Thoracic aorta (tissue), 2 donors: ENCODE measurements around the gene ADAMTS19. TPM values are rescaled to one million over a fixed set of nuclear protein-coding genes. Genes with fewer than 3 reads are reported as not detected.

ENCODE experiments used
- ATAC-seq: fragments of 150-250 bp; one replicate; pipeline ENCODE4 v1.8.0; 2017; ENCODE audit warnings: low read depth; ENCODE audit not compliant: insufficient number of reproducible peaks, low FRiP score
- DNase-seq: peaks from one replicate; pipeline ENCODE4 v3.0.0-alpha.2; 2020; ENCODE audit warnings: low spot score
- H3K27ac ChIP-seq, 2 donors: fragments of 200-600 bp; sonication (generic); 1 replicate in 1 of 2; 2 replicates in 1 of 2; pipeline ENCODE4 v1.5.1; 2016; ENCODE audit warnings: mild to moderate bottlenecking in 2 of 2, moderate library complexity in 2 of 2
- H3K27me3 ChIP-seq: fragments of 200-600 bp; sonication (generic); replicated peaks from 2 replicates; pipeline ENCODE4 v1.6.0; 2016; ENCODE audit warnings: mild to moderate bottlenecking; ENCODE audit not compliant: insufficient read depth
- H3K36me3 ChIP-seq: fragments of 200-600 bp; sonication (generic); one replicate; pipeline ENCODE4 v1.5.1; 2016
- H3K4me1 ChIP-seq, 2 donors: fragments of 200-600 bp; sonication (generic); 1 replicate in 1 of 2; 2 replicates in 1 of 2; pipeline versions ENCODE4 v1.5.1 to v1.6.0; 2016; ENCODE audit warnings: low read depth in 2 of 2, mild to moderate bottlenecking in 1 of 2; ENCODE audit not compliant: control insufficient read depth in 1 of 2
- H3K4me3 ChIP-seq: fragments of 200-600 bp; sonication (generic); 2 replicates; pipeline ENCODE4 v1.5.1; 2016; ENCODE audit warnings: mild to moderate bottlenecking
- H3K9me3 ChIP-seq: fragments of 200-600 bp; sonication (generic); 2 replicates; pipeline ENCODE4 v1.5.1; 2016
- total RNA-seq, 2 donors: library from RNA; depleted of rRNA; stranded (reverse); fragments of >200 nt; gene quantifications; one replicate each; pipeline versions ENCODE4 v1.1.0 to v1.2.3, GENCODE V29; 2016
- TF ChIP-seq, protein P1 (sequence below): fragments of 200-600 bp; sonication (generic); IDR thresholded peaks from one replicate; pipeline ENCODE4 v1.5.1; 2019; ENCODE audit warnings: antibody characterized with exemption

The ADAMTS19 gene
- total RNA-seq, 2 donors from 2014 or later, result 8.0 TPM; not detected in 1

DNA sequence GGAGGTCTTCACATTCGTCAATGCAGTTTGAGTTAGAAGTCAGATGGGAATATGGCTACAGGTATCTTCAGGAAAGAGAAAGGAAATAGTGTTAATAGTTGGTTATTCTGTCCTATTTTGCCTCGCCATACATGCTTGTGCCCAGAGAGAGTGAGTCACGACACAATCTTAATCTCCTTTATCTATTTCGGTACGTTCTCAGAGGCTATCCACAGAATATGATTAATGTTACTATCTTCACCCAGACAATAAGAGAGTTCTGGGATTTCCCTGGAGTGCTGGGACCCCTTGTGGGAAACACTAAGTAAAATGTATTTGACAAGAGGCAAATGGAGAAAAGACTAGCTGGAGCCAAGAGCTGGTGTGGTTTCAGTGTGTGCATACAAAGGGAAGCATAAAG, 313.3 kb downstream of the ADAMTS19 start:
- H3K27ac ChIP-seq, result no peak overlapping the region
- H3K36me3 ChIP-seq, result no peaks in the 10 kb centered on the region
- no peaks in the 10 kb centered on the region for H3K27me3 ChIP-seq
- H3K9me3 ChIP-seq, result peaks cover 3% of the 10 kb centered on the region
- TF ChIP-seq, protein P1, sequence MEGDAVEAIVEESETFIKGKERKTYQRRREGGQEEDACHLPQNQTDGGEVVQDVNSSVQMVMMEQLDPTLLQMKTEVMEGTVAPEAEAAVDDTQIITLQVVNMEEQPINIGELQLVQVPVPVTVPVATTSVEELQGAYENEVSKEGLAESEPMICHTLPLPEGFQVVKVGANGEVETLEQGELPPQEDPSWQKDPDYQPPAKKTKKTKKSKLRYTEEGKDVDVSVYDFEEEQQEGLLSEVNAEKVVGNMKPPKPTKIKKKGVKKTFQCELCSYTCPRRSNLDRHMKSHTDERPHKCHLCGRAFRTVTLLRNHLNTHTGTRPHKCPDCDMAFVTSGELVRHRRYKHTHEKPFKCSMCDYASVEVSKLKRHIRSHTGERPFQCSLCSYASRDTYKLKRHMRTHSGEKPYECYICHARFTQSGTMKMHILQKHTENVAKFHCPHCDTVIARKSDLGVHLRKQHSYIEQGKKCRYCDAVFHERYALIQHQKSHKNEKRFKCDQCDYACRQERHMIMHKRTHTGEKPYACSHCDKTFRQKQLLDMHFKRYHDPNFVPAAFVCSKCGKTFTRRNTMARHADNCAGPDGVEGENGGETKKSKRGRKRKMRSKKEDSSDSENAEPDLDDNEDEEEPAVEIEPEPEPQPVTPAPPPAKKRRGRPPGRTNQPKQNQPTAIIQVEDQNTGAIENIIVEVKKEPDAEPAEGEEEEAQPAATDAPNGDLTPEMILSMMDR, result no peak
- H3K4me3 ChIP-seq, result no peak overlapping the region
- DNase-seq, result no peak
- no peak for ATAC-seq
- no peaks in the 10 kb centered on the region for H3K4me1 ChIP-seq

DNA sequence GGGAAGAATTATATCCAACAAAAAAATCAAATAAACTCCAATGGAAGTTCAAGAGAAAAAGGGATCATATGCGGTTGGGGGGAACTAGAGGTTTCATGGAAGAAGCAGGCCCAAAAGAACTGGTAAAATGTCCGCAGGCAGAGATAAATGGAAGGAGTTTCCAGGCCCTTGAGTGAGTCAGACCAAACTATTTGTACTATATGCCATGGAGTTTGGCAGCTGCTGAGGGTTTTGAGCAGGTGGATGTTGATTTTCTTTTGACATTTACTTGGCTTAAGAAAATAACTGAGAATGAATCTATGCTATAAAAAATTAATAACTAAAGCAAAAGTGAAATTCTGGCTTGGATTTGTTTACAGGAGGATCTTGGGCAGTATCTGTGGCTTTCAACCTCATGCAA, 321.5 kb downstream of the ADAMTS19 start:
- Histone ChIP-seq H3K27me3 (no peaks in the 10 kb centered on the region), H3K4me3 (no peak overlapping the region), H3K27ac (no peak overlapping the region), H3K4me1 (no peaks in the 10 kb centered on the region), H3K9me3 (peaks cover 4% of the 10 kb centered on the region), H3K36me3 (no peaks in the 10 kb centered on the region)
- ATAC-seq, result no peak
- no peak for DNase-seq
- TF ChIP-seq, protein P1, result no peak
